ENCODE results near the gene PPFIA2. TPM values are rescaled to one million over a fixed set of nuclear protein-coding genes. Genes with fewer than 3 reads are reported as not detected.

PPFIA2 gene
- total RNA-seq, 1 donor from 2014 or later = 1.1 TPM

DNA sequence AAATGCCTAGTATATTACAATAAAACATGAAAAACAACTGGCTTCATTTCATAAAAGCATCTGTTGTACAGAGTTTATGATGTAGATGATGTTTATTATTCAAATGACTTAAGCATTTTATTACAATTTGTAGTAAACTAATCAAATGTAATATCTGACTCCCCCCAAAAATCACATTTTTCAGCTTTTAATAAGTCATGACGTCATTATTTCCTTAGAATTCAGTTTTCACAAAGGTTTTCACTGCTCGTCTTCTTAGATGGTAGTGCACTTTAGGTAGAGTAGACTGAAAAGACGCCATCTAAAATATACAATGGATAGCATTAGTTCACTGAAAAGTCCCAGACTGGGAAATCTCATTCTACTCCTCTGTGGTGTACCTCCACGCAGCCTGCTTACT lies 499.8 kb downstream of the PPFIA2 start:
- Mint-ChIP-seq H3K9me3 (no peaks in the 10 kb centered on the region), H3K27me3 (ENCODE audit: low read depth) (no peaks in the 10 kb centered on the region), H3K4me1 (peaks cover 4% of the 10 kb centered on the region), H3K27ac (no peak overlapping the region), H3K36me3 (no peaks in the 10 kb centered on the region), H3K4me3 (no peak overlapping the region)
- TF ChIP-seq, protein P1, sequence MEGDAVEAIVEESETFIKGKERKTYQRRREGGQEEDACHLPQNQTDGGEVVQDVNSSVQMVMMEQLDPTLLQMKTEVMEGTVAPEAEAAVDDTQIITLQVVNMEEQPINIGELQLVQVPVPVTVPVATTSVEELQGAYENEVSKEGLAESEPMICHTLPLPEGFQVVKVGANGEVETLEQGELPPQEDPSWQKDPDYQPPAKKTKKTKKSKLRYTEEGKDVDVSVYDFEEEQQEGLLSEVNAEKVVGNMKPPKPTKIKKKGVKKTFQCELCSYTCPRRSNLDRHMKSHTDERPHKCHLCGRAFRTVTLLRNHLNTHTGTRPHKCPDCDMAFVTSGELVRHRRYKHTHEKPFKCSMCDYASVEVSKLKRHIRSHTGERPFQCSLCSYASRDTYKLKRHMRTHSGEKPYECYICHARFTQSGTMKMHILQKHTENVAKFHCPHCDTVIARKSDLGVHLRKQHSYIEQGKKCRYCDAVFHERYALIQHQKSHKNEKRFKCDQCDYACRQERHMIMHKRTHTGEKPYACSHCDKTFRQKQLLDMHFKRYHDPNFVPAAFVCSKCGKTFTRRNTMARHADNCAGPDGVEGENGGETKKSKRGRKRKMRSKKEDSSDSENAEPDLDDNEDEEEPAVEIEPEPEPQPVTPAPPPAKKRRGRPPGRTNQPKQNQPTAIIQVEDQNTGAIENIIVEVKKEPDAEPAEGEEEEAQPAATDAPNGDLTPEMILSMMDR (IDR thresholded peaks at IDR 0.05; ENCODE audit: unreplicated experiment) = no peak
- DNase-seq (ENCODE audit: low spot score in 2 of 2, unreplicated experiment in 2 of 2) = no peak

DNA sequence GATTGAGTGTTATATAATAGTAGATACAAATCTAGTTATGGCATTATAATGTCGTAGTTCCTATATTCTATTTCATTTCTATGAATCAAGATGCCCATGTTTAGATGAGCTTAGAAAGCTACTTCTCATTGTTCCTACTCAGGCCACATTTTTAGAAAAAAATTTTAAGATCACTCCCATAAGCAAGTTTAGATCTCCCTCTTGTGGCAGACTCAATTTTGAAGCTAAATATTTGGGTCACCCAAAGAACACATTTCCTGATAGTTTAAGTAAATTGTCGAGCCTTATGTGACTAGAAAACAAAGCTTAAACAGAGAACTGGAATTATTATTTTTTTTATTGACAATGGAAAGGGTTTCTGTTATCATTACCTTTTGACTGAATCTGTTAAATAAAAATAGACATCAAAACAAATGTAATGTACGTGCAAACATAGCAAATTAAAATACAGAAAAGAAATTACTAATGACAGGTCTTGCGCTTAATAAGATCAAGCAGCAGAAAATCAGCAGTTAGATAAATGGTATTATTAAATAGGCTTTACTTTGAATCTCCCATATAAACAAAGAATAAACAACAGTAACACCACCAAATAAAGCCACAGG lies 501.1 kb downstream of the PPFIA2 start:
- Mint-ChIP-seq H3K27ac (no peak overlapping the region), H3K9me3 (no peaks in the 10 kb centered on the region), H3K27me3 (ENCODE audit: low read depth) (no peaks in the 10 kb centered on the region), H3K4me3 (no peak overlapping the region), H3K36me3 (peaks cover 2% of the 10 kb centered on the region), H3K4me1 (peaks cover 4% of the 10 kb centered on the region)
- TF ChIP-seq, protein P1 (IDR thresholded peaks at IDR 0.05; ENCODE audit: unreplicated experiment) = peak; percentile 63
- DNase-seq (ENCODE audit: low spot score in 2 of 2, unreplicated experiment in 2 of 2) = no peak

DNA sequence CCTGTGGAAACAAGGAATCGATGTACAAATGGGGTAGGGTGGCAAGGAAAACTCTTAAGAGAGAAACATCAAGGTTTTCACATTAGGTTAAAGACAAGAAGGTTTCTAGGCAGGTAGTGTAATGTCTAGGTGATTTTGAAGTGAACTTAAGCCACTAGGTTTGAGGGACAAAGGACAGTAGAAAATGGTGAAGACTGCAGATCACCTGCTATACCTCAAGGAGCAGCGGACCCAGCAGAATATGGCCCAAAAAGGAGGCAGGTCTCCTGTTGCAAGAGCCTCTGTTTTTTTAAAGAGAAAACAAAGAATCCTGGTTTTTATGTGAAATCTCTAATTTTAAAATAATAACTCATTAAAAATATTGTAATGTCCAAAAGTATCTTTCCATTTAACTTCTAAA lies 503.2 kb downstream of the PPFIA2 start:
- H3K4me1 Mint-ChIP-seq = peaks cover 2% of the 10 kb centered on the region

DNA sequence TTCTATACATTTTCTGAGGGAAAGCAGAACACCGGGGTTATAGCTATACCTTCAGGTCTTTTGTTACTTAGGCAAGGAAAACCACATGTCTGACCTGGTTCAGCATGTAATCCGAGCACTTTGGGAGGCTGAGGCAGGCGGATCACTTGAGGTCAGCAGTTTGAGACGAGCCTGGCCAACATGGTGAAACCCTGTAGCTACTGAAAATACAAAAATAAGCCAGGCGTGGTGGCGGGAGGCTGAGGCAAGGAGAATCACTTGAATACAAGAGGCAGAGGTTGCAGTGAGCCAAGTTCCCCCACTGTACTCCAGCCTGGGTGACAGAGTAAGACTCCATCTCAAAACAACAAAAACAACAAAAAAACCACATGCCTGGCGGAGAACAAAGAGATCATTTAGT lies 503.7 kb downstream of the PPFIA2 start:
- Mint-ChIP-seq H3K27me3 (ENCODE audit: low read depth) (no peaks in the 10 kb centered on the region), H3K36me3 (peaks cover 5% of the 10 kb centered on the region), H3K27ac (no peak overlapping the region), H3K4me3 (no peak overlapping the region), H3K9me3 (no peaks in the 10 kb centered on the region), H3K4me1 (peaks cover 2% of the 10 kb centered on the region)
- no peak for DNase-seq (ENCODE audit: low spot score in 2 of 2, unreplicated experiment in 2 of 2)
- TF ChIP-seq, protein P1 (IDR thresholded peaks at IDR 0.05; ENCODE audit: unreplicated experiment) = no peak

More for the DNA sequence above, 503.2 kb downstream of the PPFIA2 start:
- TF ChIP-seq, protein P1 (IDR thresholded peaks at IDR 0.05; ENCODE audit: unreplicated experiment) = no peak
- Mint-ChIP-seq H3K9me3 (no peaks in the 10 kb centered on the region), H3K27me3 (ENCODE audit: low read depth) (no peaks in the 10 kb centered on the region), H3K36me3 (peaks cover 5% of the 10 kb centered on the region), H3K27ac (no peak overlapping the region), H3K4me3 (no peak overlapping the region)
- no peak for DNase-seq (ENCODE audit: low spot score in 2 of 2, unreplicated experiment in 2 of 2)

DNA sequence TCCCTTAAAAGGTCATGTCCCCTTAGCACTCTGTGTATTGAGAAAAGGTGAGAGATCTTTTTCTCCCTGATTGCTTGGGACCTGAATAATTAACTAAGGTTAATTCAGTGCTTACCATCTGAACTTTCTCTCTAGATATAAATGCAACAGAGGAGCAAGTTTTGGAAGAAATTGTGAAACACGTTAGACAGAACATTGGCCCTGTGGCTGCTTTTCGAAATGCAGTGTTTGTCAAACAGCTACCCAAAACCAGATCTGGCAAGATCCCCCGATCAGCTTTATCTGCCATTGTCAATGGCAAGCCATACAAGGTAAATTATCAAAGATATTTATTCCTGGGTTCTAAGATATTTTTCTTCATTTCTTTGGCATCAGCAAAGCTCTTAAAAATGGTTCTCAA lies 505.8 kb downstream of the PPFIA2 start:
- TF ChIP-seq, protein P1 (IDR thresholded peaks at IDR 0.05; ENCODE audit: unreplicated experiment) = no peak
- Mint-ChIP-seq H3K4me1 (peaks cover 2% of the 10 kb centered on the region), H3K27ac (no peak overlapping the region), H3K4me3 (no peak overlapping the region), H3K9me3 (no peaks in the 10 kb centered on the region), H3K36me3 (peaks cover 5% of the 10 kb centered on the region), H3K27me3 (ENCODE audit: low read depth) (no peaks in the 10 kb centered on the region)
- DNase-seq (ENCODE audit: low spot score in 2 of 2, unreplicated experiment in 2 of 2) = no peak

DNA sequence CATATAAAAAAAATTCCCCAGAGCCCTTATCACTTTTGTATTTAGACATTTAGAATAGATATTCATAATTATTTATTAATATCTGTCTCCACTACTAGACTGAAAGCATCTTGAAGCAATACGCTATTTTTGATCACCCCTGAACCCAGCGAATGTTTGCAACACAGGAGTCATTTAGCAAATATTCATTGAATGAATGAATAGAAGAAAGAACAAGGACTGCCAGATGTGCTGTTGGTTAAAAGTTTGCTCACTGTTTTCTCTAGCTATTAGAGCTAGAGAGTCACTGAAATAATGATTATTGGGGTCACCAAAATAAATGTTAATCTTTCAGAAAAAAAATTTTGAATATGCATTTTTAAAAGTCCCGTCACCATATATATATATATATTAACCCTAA lies 506.9 kb downstream of the PPFIA2 start:
- Mint-ChIP-seq H3K4me3 (no peak overlapping the region), H3K9me3 (no peaks in the 10 kb centered on the region), H3K27ac (no peak overlapping the region), H3K4me1 (peaks cover 2% of the 10 kb centered on the region), H3K36me3 (peaks cover 5% of the 10 kb centered on the region), H3K27me3 (ENCODE audit: low read depth) (no peaks in the 10 kb centered on the region)
- TF ChIP-seq, protein P1 (IDR thresholded peaks at IDR 0.05; ENCODE audit: unreplicated experiment) = no peak
- no peak for DNase-seq (ENCODE audit: low spot score in 2 of 2, unreplicated experiment in 2 of 2)

Measured in mesothelial cell of epicardium (in vitro differentiated cells).